Subcutaneous abdominal adipose tissue (tissue), 5 donors: ENCODE measurements around the gene ZFAND5.

ENCODE experiments used
- H3K27ac ChIP-seq: one replicate; pipeline ENCODE4 v1.7.0; 2013; ENCODE audit warnings: low read depth, mild to moderate bottlenecking, inconsistent platforms, low read length, moderate library complexity
- H3K27me3 ChIP-seq, 5 donors: one replicate each; pipeline ENCODE4 v1.7.0; 2013; ENCODE audit warnings: low read length in 5 of 5, inconsistent platforms in 1 of 5; ENCODE audit not compliant: control insufficient read depth in 5 of 5, insufficient read depth in 4 of 5
- H3K36me3 ChIP-seq, 5 donors: one replicate each; pipeline ENCODE4 v1.7.0; 2013; ENCODE audit warnings: low read length in 5 of 5; ENCODE audit not compliant: control insufficient read depth in 5 of 5, insufficient read depth in 5 of 5
- H3K4me1 ChIP-seq, 5 donors: one replicate each; pipeline ENCODE4 v1.7.0; 2013; ENCODE audit warnings: low read length in 5 of 5, mild to moderate bottlenecking in 3 of 5, moderate library complexity in 1 of 5; ENCODE audit not compliant: control insufficient read depth in 5 of 5, insufficient read depth in 5 of 5
- H3K4me3 ChIP-seq, 5 donors: one replicate each; pipeline ENCODE4 v1.7.0; 2013; ENCODE audit warnings: low read length in 5 of 5, low read depth in 1 of 5
- H3K9ac ChIP-seq, 5 donors: one replicate each; pipeline ENCODE4 v1.7.0; 2013; ENCODE audit warnings: low read length in 5 of 5, mild to moderate bottlenecking in 4 of 5, moderate library complexity in 3 of 5
- H3K9me3 ChIP-seq, 5 donors: one replicate each; pipeline ENCODE4 v1.7.0; 2013; ENCODE audit warnings: low read length in 5 of 5; ENCODE audit not compliant: control insufficient read depth in 5 of 5
- donor health status: healthy.
- donor health status: healthy.
- donor health status: healthy.
- donor health status: healthy.
- donor health status: healthy.

ZFAND5 gene

DNA sequence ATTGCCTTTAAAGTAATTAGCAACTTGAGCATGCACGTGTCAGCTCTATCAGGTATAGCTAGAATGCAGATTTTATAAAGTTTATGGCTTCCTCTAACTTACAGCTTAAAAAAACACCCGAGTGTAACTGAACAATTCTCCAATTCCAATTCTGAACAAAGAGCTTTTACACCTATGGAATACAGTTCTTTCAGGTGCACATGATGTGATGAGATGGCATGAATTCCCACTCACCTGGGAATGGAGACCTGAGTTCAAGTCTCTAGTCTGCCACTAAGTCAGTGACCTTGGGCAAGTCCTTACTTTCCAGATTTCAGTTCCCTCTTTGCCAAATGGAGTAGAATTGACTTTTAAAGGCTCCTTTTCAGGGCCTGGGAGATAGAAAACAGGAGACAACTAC, 1.8 kb downstream of the ZFAND5 start:
- no peaks in the 10 kb centered on the region for H3K9me3 ChIP-seq
- H3K4me3 ChIP-seq: peak overlapping the region; percentile 82 to 98 (median 97)
- H3K9ac ChIP-seq: peak overlapping the region; percentile 94 to 99 (median 98)
- H3K36me3 ChIP-seq: peaks cover 9 to 30% (median 23%) of the 10 kb centered on the region in 5 donors
- peak overlapping the region; percentile 100 for H3K27ac ChIP-seq
- no peaks in the 10 kb centered on the region for H3K27me3 ChIP-seq
- H3K4me1 ChIP-seq: peaks cover 7 to 53% (median 46%) of the 10 kb centered on the region in 5 donors

GRCh38 chr9:72362680-72363139, 2.3 kb downstream of the ZFAND5 start:
- peak overlapping the region; percentile 100 for H3K27ac ChIP-seq
- H3K9ac ChIP-seq: peak overlapping the region; percentile 94 to 99 (median 98)
- H3K4me3 ChIP-seq: peak overlapping the region; percentile 82 to 98 (median 97)
- peaks cover 7 to 58% (median 51%) of the 10 kb centered on the region in 5 donors for H3K4me1 ChIP-seq
- no peaks in the 10 kb centered on the region for H3K27me3 ChIP-seq
- H3K9me3 ChIP-seq: no peaks in the 10 kb centered on the region
- H3K36me3 ChIP-seq: peaks cover 14 to 35% (median 29%) of the 10 kb centered on the region in 5 donors

GRCh38 chr9:72362118-72362531, 2.9 kb downstream of the ZFAND5 start:
- H3K9me3 ChIP-seq: no peaks in the 10 kb centered on the region
- H3K4me1 ChIP-seq: peaks cover 7 to 64% (median 57%) of the 10 kb centered on the region in 5 donors
- peak overlapping the region; percentile 82 to 98 (median 97) for H3K4me3 ChIP-seq
- H3K9ac ChIP-seq: peak overlapping the region; percentile 94 to 99 (median 95)
- peak overlapping the region; percentile 100 for H3K27ac ChIP-seq
- peaks cover 14 to 41% (median 33%) of the 10 kb centered on the region in 5 donors for H3K36me3 ChIP-seq
- no peaks in the 10 kb centered on the region for H3K27me3 ChIP-seq

- no peaks in the 10 kb centered on the region for H3K9me3 ChIP-seq
- H3K4me3 ChIP-seq: peak overlapping the region; percentile 82 to 98 (median 97)
- peaks cover 7 to 73% (median 66%) of the 10 kb centered on the region in 5 donors for H3K4me1 ChIP-seq
- no peaks in the 10 kb centered on the region for H3K27me3 ChIP-seq
- H3K27ac ChIP-seq: peak overlapping the region; percentile 100
- H3K9ac ChIP-seq: peak overlapping the region in 4 of 5 donors; percentile 94 to 99 (median 96)
- peaks cover 19 to 49% (median 42%) of the 10 kb centered on the region in 5 donors for H3K36me3 ChIP-seq
Measured at GRCh38 chr9:72361217-72361616, 3.8 kb downstream of the ZFAND5 start.

DNA sequence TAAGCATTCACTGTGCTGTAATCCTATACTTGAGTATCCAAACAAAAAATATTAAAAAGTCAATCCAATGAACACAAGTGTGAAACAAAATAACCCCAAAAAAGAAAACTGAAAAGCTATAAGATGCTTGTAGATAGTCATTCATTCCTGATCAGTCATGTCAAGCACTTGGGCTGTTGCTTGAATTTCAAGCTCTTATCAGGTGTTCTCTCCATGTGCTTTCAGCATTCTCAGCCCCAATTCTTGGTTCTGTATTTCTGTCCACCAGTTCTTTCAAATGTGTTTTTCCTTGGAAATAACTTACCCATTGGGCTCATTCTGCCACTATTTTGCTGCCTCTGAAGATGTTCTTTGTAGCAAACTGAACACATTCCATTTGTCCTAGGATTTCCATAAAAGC, 4.7 kb downstream of the ZFAND5 start:
- peaks cover 28 to 57% (median 50%) of the 10 kb centered on the region in 5 donors for H3K36me3 ChIP-seq
- H3K9me3 ChIP-seq: no peaks in the 10 kb centered on the region
- peaks cover 6 to 78% (median 75%) of the 10 kb centered on the region in 5 donors for H3K4me1 ChIP-seq
- H3K27ac ChIP-seq: peak overlapping the region; percentile 100
- no peaks in the 10 kb centered on the region for H3K27me3 ChIP-seq
- peak overlapping the region in 2 of 5 donors; percentile 14 to 98 for H3K9ac ChIP-seq
- peak overlapping the region in 1 of 5 donors; percentile 51 for H3K4me3 ChIP-seq

- H3K36me3 ChIP-seq: peaks cover 44 to 82% (median 77%) of the 10 kb centered on the region in 5 donors
- no peaks in the 10 kb centered on the region for H3K27me3 ChIP-seq
- H3K4me1 ChIP-seq: peaks cover 6 to 74% (median 63%) of the 10 kb centered on the region in 5 donors
- H3K9ac ChIP-seq: no peak overlapping the region
- no peak overlapping the region for H3K4me3 ChIP-seq
- no peaks in the 10 kb centered on the region for H3K9me3 ChIP-seq
- peak overlapping the region; percentile 58 for H3K27ac ChIP-seq
Measured at GRCh38 chr9:72356041-72356582, 8.9 kb downstream of the ZFAND5 start.

- no peak overlapping the region for H3K27ac ChIP-seq
Measured at GRCh38 chr9:72355153-72355552, 9.9 kb downstream of the ZFAND5 start.

GRCh38 chr9:72354704-72355103, 10.3 kb downstream of the ZFAND5 start:
- H3K36me3 ChIP-seq: peaks cover 40 to 73% (median 64%) of the 10 kb centered on the region in 5 donors
- no peaks in the 10 kb centered on the region for H3K9me3 ChIP-seq

More at GRCh38 chr9:72355153-72355552, 9.9 kb downstream of the ZFAND5 start:
- no peak overlapping the region for H3K4me3 ChIP-seq
- peaks cover 6 to 65% (median 54%) of the 10 kb centered on the region in 5 donors for H3K4me1 ChIP-seq
- no peaks in the 10 kb centered on the region for H3K27me3 ChIP-seq
- peaks cover 41 to 78% (median 69%) of the 10 kb centered on the region in 5 donors for H3K36me3 ChIP-seq
- no peaks in the 10 kb centered on the region for H3K9me3 ChIP-seq
- no peak overlapping the region for H3K9ac ChIP-seq

GRCh38 chr9:72353455-72354116, 11.4 kb downstream of the ZFAND5 start:
- Histone ChIP-seq H3K4me1 (peaks cover 6 to 49% (median 39%) of the 10 kb centered on the region in 5 donors), H3K27me3 (no peaks in the 10 kb centered on the region), H3K9me3 (no peaks in the 10 kb centered on the region), H3K27ac (no peak overlapping the region), H3K9ac (no peak overlapping the region), H3K4me3 (no peak overlapping the region), H3K36me3 (peaks cover 37 to 62% (median 54%) of the 10 kb centered on the region in 5 donors)

More at GRCh38 chr9:72354704-72355103, 10.3 kb downstream of the ZFAND5 start:
- peaks cover 6 to 60% (median 50%) of the 10 kb centered on the region in 5 donors for H3K4me1 ChIP-seq
- no peak overlapping the region for H3K4me3 ChIP-seq
- no peaks in the 10 kb centered on the region for H3K27me3 ChIP-seq
- H3K27ac ChIP-seq: no peak overlapping the region
- no peak overlapping the region for H3K9ac ChIP-seq

- Histone ChIP-seq H3K27me3 (no peaks in the 10 kb centered on the region), H3K9ac (no peak overlapping the region), H3K36me3 (peaks cover 32 to 56% (median 48%) of the 10 kb centered on the region in 5 donors), H3K27ac (no peak overlapping the region), H3K4me1 (peaks cover 4 to 43% (median 32%) of the 10 kb centered on the region in 5 donors), H3K9me3 (no peaks in the 10 kb centered on the region), H3K4me3 (no peak overlapping the region)
Measured at GRCh38 chr9:72352911-72353388, 12.1 kb downstream of the ZFAND5 start.
